PC-3 (cell line): ENCODE measurements around the gene ZDHHC8. TPM values are rescaled to one million over a fixed set of nuclear protein-coding genes. Genes with fewer than 3 reads are reported as not detected.

ENCODE experiments used
- ATAC-seq: fragments of 200-7000 bp; cut with Tn5 transposase; 2 replicates; pipeline ENCODE4 v1.9.1; 2020; ENCODE audit warnings: mild to moderate bottlenecking, moderate library complexity
- BruUV-seq: library from RNA; stranded (reverse); fragments of 400-500 nt; replicated peaks from 2 replicates; lab custom pipeline; 2021; lab: Mats Ljungman, UMichigan
- CTCF ChIA-PET: fragments of 300-600 bp; sonication (Branson Sonifier 250); formaldehyde crosslinking; loops from one replicate; lab custom pipeline; 2022; ENCODE audit warnings: antibody characterized with exemption; lab: Charles Lee
- POLR2A ChIA-PET: fragments of 300-600 bp; sonication (Branson Sonifier 250); formaldehyde crosslinking; loops from one replicate; lab custom pipeline; 2022; ENCODE audit warnings: antibody characterized with exemption; ENCODE audit not compliant: unreplicated experiment; lab: Charles Lee
- DNase-seq: peaks from one replicate; pipeline ENCODE4 v3.0.0-alpha.2; 2015
- H2AFZ ChIP-seq: fragments of 300-600 bp; sonication (generic); 2 replicates; pipeline ENCODE4 v1.6.0; 2016; ENCODE audit warnings: antibody characterized with exemption, low read length
- H3F3A ChIP-seq: fragments of 300-600 bp; sonication (generic); one replicate; pipeline ENCODE4 v1.6.0; 2017; ENCODE audit warnings: antibody characterized with exemption, low read length, control low read depth, mild to moderate bottlenecking; ENCODE audit not compliant: unreplicated experiment
- H3K27ac ChIP-seq: fragments of 300-600 bp; sonication (generic); 2 replicates; pipeline ENCODE4 v1.5.1; 2016; ENCODE audit warnings: mild to moderate bottlenecking, low read length
- H3K27me3 ChIP-seq: fragments of 300-600 bp; sonication (generic); 2 replicates; pipeline ENCODE4 v1.6.1; 2016; ENCODE audit warnings: low read length, mixed read lengths
- H3K36me3 ChIP-seq: fragments of 300-600 bp; sonication (generic); 2 replicates; pipeline ENCODE4 v1.6.1; 2016; ENCODE audit warnings: low read depth, mixed run types, low read length, mixed read lengths
- H3K4me1 ChIP-seq: fragments of 300-600 bp; sonication (generic); 2 replicates; pipeline ENCODE4 v1.5.1; 2016; ENCODE audit warnings: low read length; ENCODE audit not compliant: insufficient read depth
- H3K4me2 ChIP-seq: fragments of 300-600 bp; sonication (generic); 2 replicates; pipeline ENCODE4 v1.6.0; 2016; ENCODE audit warnings: low read length
- H3K4me3 ChIP-seq: fragments of 300-600 bp; sonication (generic); 2 replicates; pipeline ENCODE4 v1.5.1; 2016; ENCODE audit warnings: mild to moderate bottlenecking, low read length, mixed read lengths
- H3K79me2 ChIP-seq: fragments of 300-600 bp; sonication (generic); 2 replicates; pipeline ENCODE4 v1.6.1; 2017; ENCODE audit warnings: low read length, mixed read lengths
- H3K9ac ChIP-seq: fragments of 300-600 bp; sonication (generic); 2 replicates; pipeline ENCODE4 v1.6.0; 2016; ENCODE audit warnings: mild to moderate bottlenecking, low read length
- H3K9me2 ChIP-seq: fragments of 300-600 bp; sonication (generic); replicated peaks from 2 replicates; pipeline ENCODE4 v1.6.1; 2016; ENCODE audit warnings: mixed run types, low read length, mixed read lengths
- H3K9me3 ChIP-seq: fragments of 300-600 bp; sonication (generic); 2 replicates; pipeline ENCODE4 v1.6.1; 2016; ENCODE audit warnings: low read length, mixed read lengths
- H4K20me1 ChIP-seq: fragments of 300-600 bp; sonication (generic); 2 replicates; pipeline ENCODE4 v1.6.1; 2016; ENCODE audit warnings: low read length, mixed read lengths
- EZH2 ChIP-seq: fragments of 300-600 bp; sonication (generic); IDR thresholded peaks from one replicate; pipeline ENCODE4 v1.6.1; 2017; ENCODE audit warnings: antibody characterized with exemption, mild to moderate bottlenecking, low read length; ENCODE audit not compliant: unreplicated experiment
- EZH2phosphoT487 ChIP-seq: fragments of 300-600 bp; sonication (generic); IDR thresholded peaks from 2 replicates; pipeline ENCODE4 v1.6.1; 2018; ENCODE audit warnings: mild to moderate bottlenecking, antibody characterized with exemption, low read length, borderline replicate concordance
- intact Hi-C: fragments of 100-400 bp; cut with micrococcal nuclease; formaldehyde crosslinking; loops from 2 replicates; pipeline ENCODE4 v1.9.0; 2023
- total RNA-seq: library from RNA; depleted of rRNA; stranded (reverse); fragments of >200 nt; gene quantifications from 2 replicates; pipeline ENCODE4 v1.2.3, GENCODE V29; 2014
- TF ChIP-seq, protein P1 (sequence below): fragments of 300-600 bp; sonication (generic); conservative IDR thresholded peaks from 2 replicates; pipeline ENCODE4 v1.5.1; 2017; ENCODE audit warnings: antibody characterized with exemption, low read depth, mild to moderate bottlenecking, low read length

ZDHHC8 gene
- total RNA-seq, 1 experiment from 2014 or later: 24.6 TPM

- H3F3A ChIP-seq: no peaks in the 10 kb centered on the region
- no peaks in the 10 kb centered on the region for H3K27me3 ChIP-seq
- ATAC-seq (no peak), DNase-seq (no peak)
- no peaks in the 10 kb centered on the region for H4K20me1 ChIP-seq
- TF ChIP-seq, protein P1, sequence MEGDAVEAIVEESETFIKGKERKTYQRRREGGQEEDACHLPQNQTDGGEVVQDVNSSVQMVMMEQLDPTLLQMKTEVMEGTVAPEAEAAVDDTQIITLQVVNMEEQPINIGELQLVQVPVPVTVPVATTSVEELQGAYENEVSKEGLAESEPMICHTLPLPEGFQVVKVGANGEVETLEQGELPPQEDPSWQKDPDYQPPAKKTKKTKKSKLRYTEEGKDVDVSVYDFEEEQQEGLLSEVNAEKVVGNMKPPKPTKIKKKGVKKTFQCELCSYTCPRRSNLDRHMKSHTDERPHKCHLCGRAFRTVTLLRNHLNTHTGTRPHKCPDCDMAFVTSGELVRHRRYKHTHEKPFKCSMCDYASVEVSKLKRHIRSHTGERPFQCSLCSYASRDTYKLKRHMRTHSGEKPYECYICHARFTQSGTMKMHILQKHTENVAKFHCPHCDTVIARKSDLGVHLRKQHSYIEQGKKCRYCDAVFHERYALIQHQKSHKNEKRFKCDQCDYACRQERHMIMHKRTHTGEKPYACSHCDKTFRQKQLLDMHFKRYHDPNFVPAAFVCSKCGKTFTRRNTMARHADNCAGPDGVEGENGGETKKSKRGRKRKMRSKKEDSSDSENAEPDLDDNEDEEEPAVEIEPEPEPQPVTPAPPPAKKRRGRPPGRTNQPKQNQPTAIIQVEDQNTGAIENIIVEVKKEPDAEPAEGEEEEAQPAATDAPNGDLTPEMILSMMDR: no peak
- TF ChIP-seq EZH2 (no peak), EZH2phosphoT487 (no peak)
- intact Hi-C loops: no loop called here
- H3K79me2 ChIP-seq: no peaks in the 10 kb centered on the region
- H3K4me2 ChIP-seq: no peak overlapping the region
- POLR2A ChIA-PET: no interaction called here
- H3K27ac ChIP-seq: no peak overlapping the region
- H3K4me3 ChIP-seq: no peak overlapping the region
- H3K9ac ChIP-seq: no peak overlapping the region
- no peaks in the 10 kb centered on the region for H3K36me3 ChIP-seq
- BruUV-seq: no TSS peak
- no peaks in the 10 kb centered on the region for H3K9me3 ChIP-seq
- no peaks in the 10 kb centered on the region for H3K9me2 ChIP-seq
- no peaks in the 10 kb centered on the region for H3K4me1 ChIP-seq
- CTCF ChIA-PET: no interaction called here
- no peak overlapping the region for H2AFZ ChIP-seq
These were observed 56.4 kb downstream of the ZDHHC8 start for GRCh38 chr22:20187777-20188566.

DNA sequence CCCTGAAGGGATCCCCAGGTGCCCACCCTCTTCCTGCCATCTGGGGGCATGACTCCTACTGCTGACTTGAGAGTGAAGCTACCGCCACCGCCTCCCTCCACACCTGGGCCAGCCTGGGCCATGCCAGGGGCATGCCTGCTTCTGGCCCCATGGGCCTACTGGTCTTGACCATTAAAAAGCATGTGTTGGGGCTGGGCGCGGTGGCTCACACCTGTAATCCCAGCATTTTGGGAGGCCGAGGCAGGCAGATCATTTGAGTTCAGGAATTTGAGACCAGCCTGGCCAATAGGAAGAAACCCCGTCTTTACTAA is 56.9 kb downstream of the ZDHHC8 start:
- no peaks in the 10 kb centered on the region for H3K4me1 ChIP-seq
- DNase-seq (no peak), ATAC-seq (no peak)
- H3K9ac ChIP-seq: no peak overlapping the region
- BruUV-seq: no TSS peak
- H3K27me3 ChIP-seq: no peaks in the 10 kb centered on the region
- H3K79me2 ChIP-seq: no peaks in the 10 kb centered on the region
- ChIA-PET POLR2A (no interaction called here), CTCF (no interaction called here)
- H3F3A ChIP-seq: no peaks in the 10 kb centered on the region
- H2AFZ ChIP-seq: no peak overlapping the region
- intact Hi-C loops: no loop called here
- H3K4me3 ChIP-seq: no peak overlapping the region
- H4K20me1 ChIP-seq: no peaks in the 10 kb centered on the region
- H3K9me3 ChIP-seq: no peaks in the 10 kb centered on the region
- H3K36me3 ChIP-seq: no peaks in the 10 kb centered on the region
- no peaks in the 10 kb centered on the region for H3K9me2 ChIP-seq
- TF ChIP-seq EZH2 (no peak), EZH2phosphoT487 (no peak)
- TF ChIP-seq, protein P1: no peak
- H3K27ac ChIP-seq: no peak overlapping the region
- H3K4me2 ChIP-seq: no peak overlapping the region

GRCh38 chr22:20191000-20191515 is 59.5 kb downstream of the ZDHHC8 start:
- ChIA-PET CTCF (no interaction called here), POLR2A (no interaction called here)
- H2AFZ ChIP-seq: no peak overlapping the region
- H3K9ac ChIP-seq: no peak overlapping the region
- intact Hi-C loops: no loop called here
- TF ChIP-seq, protein P1: no peak
- no peak for TF ChIP-seq EZH2
- TF ChIP-seq EZH2phosphoT487: no peak
- no peaks in the 10 kb centered on the region for H3K9me2 ChIP-seq
- no peaks in the 10 kb centered on the region for H3K79me2 ChIP-seq
- DNase-seq (no peak), ATAC-seq (no peak)
- H4K20me1 ChIP-seq: no peaks in the 10 kb centered on the region
- no peaks in the 10 kb centered on the region for H3K36me3 ChIP-seq
- H3K9me3 ChIP-seq: no peaks in the 10 kb centered on the region
- H3K4me3 ChIP-seq: no peak overlapping the region
- no TSS peak for BruUV-seq
- no peaks in the 10 kb centered on the region for H3K4me1 ChIP-seq
- H3F3A ChIP-seq: no peaks in the 10 kb centered on the region
- no peaks in the 10 kb centered on the region for H3K27me3 ChIP-seq
- no peak overlapping the region for H3K4me2 ChIP-seq
- no peak overlapping the region for H3K27ac ChIP-seq
